HEK293T (cell line): ENCODE results near the gene CPAMD8.

Experiments
- CTCF ChIA-PET: fragments of 350-600 bp; formaldehyde crosslinking; extraction: SDS; loops from one replicate; lab custom pipeline; 2021; ENCODE audit warnings: antibody characterized with exemption, inconsistent platforms; lab: Yijun Ruan, JAX
- POLR2A ChIA-PET: fragments of 350-600 bp; formaldehyde crosslinking; extraction: SDS; loops from one replicate; lab custom pipeline; 2020; ENCODE audit warnings: antibody characterized with exemption, inconsistent platforms; lab: Yijun Ruan, JAX
- DNase-seq: peaks from one replicate; pipeline ENCODE4 v3.0.0; 2012; ENCODE audit warnings: mixed read lengths; ENCODE audit errors: extremely low spot score
- ARNT ChIP-seq: fragments of 450-650 bp; IDR thresholded peaks from 2 replicates; pipeline ENCODE4 v1.6.1; 2017; ENCODE audit warnings: mild to moderate bottlenecking
- BHLHE40 ChIP-seq: fragments of 450-650 bp; IDR thresholded peaks from 2 replicates; pipeline ENCODE4 v1.6.1; 2016; ENCODE audit warnings: mild to moderate bottlenecking, moderate library complexity, borderline replicate concordance
- CTBP1 ChIP-seq: fragments of 450-650 bp; IDR thresholded peaks from 2 replicates; pipeline ENCODE4 v1.6.1; 2016; ENCODE audit warnings: borderline replicate concordance
- ELF4 ChIP-seq: fragments of 450-650 bp; IDR thresholded peaks from 2 replicates; pipeline ENCODE4 v1.6.1; 2017; ENCODE audit warnings: antibody characterized with exemption
- FOXA1 ChIP-seq: fragments of 450-650 bp; IDR thresholded peaks from 2 replicates; pipeline ENCODE4 v1.6.1; 2016; ENCODE audit warnings: mild to moderate bottlenecking
- FOXK2 ChIP-seq: fragments of 450-650 bp; IDR thresholded peaks from 2 replicates; pipeline ENCODE4 v1.6.1; 2016; ENCODE audit warnings: mild to moderate bottlenecking
- FOXM1 ChIP-seq: fragments of 450-650 bp; IDR thresholded peaks from 2 replicates; pipeline ENCODE4 v1.6.1; 2017; ENCODE audit warnings: mild to moderate bottlenecking, borderline replicate concordance
- HDGF ChIP-seq: fragments of 450-650 bp; IDR thresholded peaks from 2 replicates; pipeline ENCODE4 v1.6.1; 2017; ENCODE audit warnings: antibody characterized with exemption, borderline replicate concordance
- L3MBTL2 ChIP-seq: fragments of 450-650 bp; conservative IDR thresholded peaks from 2 replicates; pipeline ENCODE4 v1.6.1; 2016; ENCODE audit warnings: mild to moderate bottlenecking
- LEF1 ChIP-seq: fragments of 450-650 bp; IDR thresholded peaks from 2 replicates; pipeline ENCODE4 v1.6.1; 2017; ENCODE audit warnings: mild to moderate bottlenecking, borderline replicate concordance
- NFRKB ChIP-seq: fragments of 450-650 bp; IDR thresholded peaks from 2 replicates; pipeline ENCODE4 v1.6.1; 2016; ENCODE audit warnings: mild to moderate bottlenecking, moderate library complexity
- SP1 ChIP-seq: fragments of 450-650 bp; IDR thresholded peaks from 2 replicates; pipeline ENCODE4 v1.6.1; 2017
- SUZ12 ChIP-seq: fragments of 450-650 bp; IDR thresholded peaks from 2 replicates; pipeline ENCODE4 v1.6.1; 2016; ENCODE audit warnings: mild to moderate bottlenecking
- TARDBP ChIP-seq: fragments of 450-650 bp; IDR thresholded peaks from 2 replicates; pipeline ENCODE4 v1.6.1; 2016
- ZNF384 ChIP-seq: fragments of 450-650 bp; IDR thresholded peaks from 2 replicates; pipeline ENCODE4 v1.6.1; 2016
- TF ChIP-seq, protein P1 (sequence below): fragments of 450-650 bp; IDR thresholded peaks from 2 replicates; pipeline ENCODE4 v1.6.1; 2016

Gene CPAMD8

DNA sequence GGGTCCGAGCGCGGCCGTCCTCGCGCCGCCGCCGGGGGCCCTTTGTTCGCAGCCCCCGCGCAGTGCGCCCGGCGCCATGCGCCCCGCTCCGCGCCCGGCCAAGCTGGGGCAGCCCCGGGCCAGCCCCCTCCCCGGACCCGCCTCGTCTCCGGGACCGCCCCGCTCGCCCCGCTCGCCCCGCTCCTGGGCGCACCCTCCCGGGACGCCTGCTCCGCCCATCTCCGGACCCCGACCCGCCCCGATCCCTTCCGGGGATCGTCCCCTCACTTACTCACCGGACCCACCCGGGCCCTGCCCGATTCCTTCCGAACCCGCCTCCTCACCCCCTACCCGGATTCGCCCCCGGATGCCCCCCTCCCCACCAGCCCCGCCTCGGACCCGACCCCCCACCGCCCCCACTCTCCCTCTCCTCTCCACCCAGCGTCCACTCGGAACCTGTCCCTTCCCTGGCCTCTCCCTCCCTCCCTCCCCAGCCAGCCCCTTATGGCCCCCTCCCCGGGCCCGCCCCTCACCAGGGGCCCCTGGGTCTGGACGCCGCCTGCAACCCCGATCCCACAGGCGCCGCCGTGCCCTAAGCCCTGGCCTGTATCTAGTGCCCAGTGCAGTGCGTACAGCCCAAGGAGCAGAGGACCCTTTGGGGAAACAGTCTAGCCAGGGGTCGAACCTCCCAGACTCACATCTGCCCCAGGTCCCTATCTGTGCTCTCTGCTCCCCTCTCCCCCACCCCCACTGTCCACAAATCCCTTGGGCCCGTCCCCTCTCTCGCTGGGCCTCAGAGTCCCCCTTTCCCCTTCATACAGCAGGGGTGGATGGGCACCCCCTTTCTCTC, at the start of gene CPAMD8:
Gene CPAMD8, minus strand, starts transcription at position 105 of the 829 bp plus-strand sequence. CDS start 168 bp downstream, outside the sequence.
- CTCF ChIA-PET: no interaction called here
- DNase-seq: no peak

DNA sequence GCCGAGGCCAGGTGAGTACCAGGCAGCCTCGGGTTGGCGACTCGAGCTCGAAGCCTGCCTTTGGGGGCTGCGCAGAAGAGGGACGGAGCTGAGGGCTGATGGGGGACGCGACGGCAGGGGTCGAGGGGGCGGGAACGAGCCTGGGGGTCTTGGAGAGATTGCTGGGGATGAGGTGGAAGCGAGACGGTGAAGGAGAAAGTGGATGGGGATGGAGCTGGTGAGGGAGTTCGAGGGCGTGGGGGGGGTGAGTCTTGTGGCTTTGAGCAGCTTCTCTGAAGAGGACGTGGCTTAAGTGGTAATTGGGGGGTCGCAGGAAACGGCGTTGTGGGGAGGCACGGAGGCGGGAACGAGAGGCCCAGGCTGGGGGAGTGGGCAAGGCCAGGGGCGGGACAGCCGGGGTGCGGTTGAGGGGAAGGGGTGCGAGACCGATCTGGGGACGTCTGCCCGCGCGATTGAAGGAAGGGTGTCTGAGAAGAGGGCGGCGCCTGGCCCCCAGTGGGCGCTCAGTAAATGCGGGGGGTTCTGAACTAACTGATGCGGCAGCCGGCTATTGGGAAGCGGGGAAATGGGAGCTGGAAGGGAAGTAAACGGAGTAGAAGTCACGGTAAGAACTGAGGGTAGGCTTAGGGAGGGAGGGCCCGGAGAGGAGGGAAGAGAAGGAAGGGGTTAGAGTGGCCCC, 49.4 kb upstream of the CPAMD8 start:
- ChIA-PET CTCF (interaction anchor here (1.1 kb wide), 1 partner anchor 9 kb away, joined by 4 read pairs; no protein-coding TSS in a partner anchor), POLR2A (interaction anchor here (1.0 to 1.5 kb wide), 5 partner anchors 9 to 335 kb away, joined by 3 to 5 read pairs (median 4); partner anchors contain the start of genes BABAM1 and USE1)
- no peak for DNase-seq

More for the DNA sequence above, at the start of gene CPAMD8:
- TF ChIP-seq ELF4 (no peak), NFRKB (no peak), SP1 (no peak), LEF1 (no peak), L3MBTL2 (no peak), CTBP1 (no peak), FOXA1 (no peak), ARNT (no peak), FOXK2 (no peak), HDGF (no peak)
- TF ChIP-seq, protein P1, sequence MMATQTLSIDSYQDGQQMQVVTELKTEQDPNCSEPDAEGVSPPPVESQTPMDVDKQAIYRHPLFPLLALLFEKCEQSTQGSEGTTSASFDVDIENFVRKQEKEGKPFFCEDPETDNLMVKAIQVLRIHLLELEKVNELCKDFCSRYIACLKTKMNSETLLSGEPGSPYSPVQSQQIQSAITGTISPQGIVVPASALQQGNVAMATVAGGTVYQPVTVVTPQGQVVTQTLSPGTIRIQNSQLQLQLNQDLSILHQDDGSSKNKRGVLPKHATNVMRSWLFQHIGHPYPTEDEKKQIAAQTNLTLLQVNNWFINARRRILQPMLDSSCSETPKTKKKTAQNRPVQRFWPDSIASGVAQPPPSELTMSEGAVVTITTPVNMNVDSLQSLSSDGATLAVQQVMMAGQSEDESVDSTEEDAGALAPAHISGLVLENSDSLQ: no peak
- POLR2A ChIA-PET: no interaction called here

DNA sequence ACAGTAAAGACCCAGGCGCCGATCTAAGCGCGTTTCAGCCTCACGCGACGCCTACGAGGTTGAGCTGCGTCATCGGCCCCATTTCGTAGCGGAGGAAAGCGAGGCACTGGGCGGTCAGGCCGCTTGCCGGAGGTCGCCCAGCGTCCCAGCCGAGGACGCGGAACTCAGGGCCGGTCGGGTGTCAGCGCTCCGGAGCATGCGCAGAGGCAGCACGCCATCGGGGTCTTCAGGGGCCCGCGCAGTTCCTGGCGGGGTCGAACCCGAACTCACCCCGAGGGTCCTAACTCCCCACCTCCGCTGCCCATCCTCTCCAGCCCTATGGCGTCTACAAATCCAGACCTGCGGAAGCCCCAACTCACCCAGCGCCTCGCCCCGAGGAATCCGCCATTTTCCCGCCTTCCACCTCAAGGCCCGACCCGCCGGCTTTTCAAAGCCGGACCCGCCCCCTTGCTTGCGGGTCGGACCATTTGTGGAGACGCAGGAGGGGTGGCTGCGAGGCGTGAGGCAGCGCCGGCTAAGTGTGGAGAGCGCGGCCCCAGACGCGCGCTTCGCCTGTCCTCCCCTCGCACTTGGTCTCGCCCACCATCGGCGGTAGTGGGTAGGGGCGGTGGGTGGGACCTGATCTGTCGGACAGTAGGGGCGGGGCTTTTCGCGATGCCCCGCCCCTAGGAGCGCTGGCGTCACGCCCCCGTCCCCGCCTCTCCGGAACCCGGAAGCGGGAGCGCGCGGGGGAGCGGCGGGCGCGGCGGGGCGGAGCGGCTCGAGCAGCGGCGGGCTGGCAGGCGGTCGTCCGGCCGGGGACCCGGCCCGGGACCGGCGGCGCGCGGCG, 48.6 kb upstream of the CPAMD8 start, which contains the start of the genes HAUS8 and MYO9B:
Gene HAUS8, minus strand, starts transcription at position 418 of the 829 bp plus-strand sequence. Its CDS starts 30 bp downstream, at position 388.
Gene MYO9B, plus strand, starts transcription at position 743 of the 829 bp plus-strand sequence. CDS start 25,941 bp downstream, outside the sequence.
- peak; percentile 98 for DNase-seq
- ChIA-PET POLR2A (interaction anchor here (0.8 to 1.5 kb wide), 5 partner anchors 14 to 579 kb away, joined by 3 to 5 read pairs (median 3); partner anchors contain the start of genes C19orf44 and USE1), CTCF (no interaction called here)
- TF ChIP-seq SUZ12: no peak
- TF ChIP-seq BHLHE40: peak; percentile 81
- peak; percentile 99 for TF ChIP-seq L3MBTL2
- TF ChIP-seq, protein P1: no peak
- peak; percentile 80 for TF ChIP-seq SP1
- 0 out of 2 replicates have a peak, but pooled peaks have one; percentile 16 for TF ChIP-seq ELF4
- TF ChIP-seq LEF1: no peak
- peak; percentile 69; the same call in 1 of the 2 replicates for TF ChIP-seq FOXM1

More for the DNA sequence above, 49.4 kb upstream of the CPAMD8 start:
- TF ChIP-seq TARDBP (no peak), ARNT (no peak), SUZ12 (no peak), BHLHE40 (no peak), FOXM1 (no peak), ELF4 (no peak)
- TF ChIP-seq, protein P1: no peak

DNA sequence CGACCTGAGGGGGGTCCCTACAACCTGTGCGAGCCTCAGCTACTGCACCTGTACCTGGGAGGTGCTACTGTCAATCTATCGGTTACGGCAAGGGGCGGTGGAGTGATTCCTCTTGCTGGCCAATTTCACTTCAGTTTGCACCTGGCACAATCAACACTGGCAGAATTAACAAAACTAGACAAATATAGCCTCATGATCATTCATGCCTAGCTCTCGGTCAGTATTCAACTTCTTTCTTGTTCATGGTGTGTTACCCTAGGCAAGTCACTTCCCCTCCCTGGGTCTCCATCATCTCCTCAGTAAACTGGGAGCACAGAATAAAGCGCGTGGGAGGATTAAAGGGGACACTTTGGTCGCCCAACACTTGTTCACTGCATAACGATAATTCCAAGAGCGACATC, 48.0 kb upstream of the CPAMD8 start:
- POLR2A ChIA-PET: interaction anchor here (0.8 to 1.5 kb wide), 3 partner anchors 15 to 578 kb away, joined by 3 read pairs; partner anchors contain the start of gene C19orf44
- no peak for DNase-seq
- TF ChIP-seq NFRKB (no peak), CTBP1 (no peak), ZNF384 (no peak), SP1 (no peak), HDGF (no peak), ELF4 (no peak), SUZ12 (no peak), FOXK2 (no peak), FOXM1 (no peak), LEF1 (no peak)
- TF ChIP-seq, protein P1: no peak
- CTCF ChIA-PET: no interaction called here
